Mesangial cell (primary cell): Measurements from ENCODE around the gene CA4. TPM values are rescaled to one million over a fixed set of nuclear protein-coding genes. Genes with fewer than 3 reads are reported as not detected.

Experiments used
- total RNA-seq: library from RNA; depleted of rRNA; stranded (reverse); fragments of >200 nt; gene quantifications from 2 replicates; pipeline ENCODE4 v1.2.3, GENCODE V29; 2015

CA4 gene
- 0.25 TPM in 1 of 2 replicates, not detected in the other for total RNA-seq

DNA sequence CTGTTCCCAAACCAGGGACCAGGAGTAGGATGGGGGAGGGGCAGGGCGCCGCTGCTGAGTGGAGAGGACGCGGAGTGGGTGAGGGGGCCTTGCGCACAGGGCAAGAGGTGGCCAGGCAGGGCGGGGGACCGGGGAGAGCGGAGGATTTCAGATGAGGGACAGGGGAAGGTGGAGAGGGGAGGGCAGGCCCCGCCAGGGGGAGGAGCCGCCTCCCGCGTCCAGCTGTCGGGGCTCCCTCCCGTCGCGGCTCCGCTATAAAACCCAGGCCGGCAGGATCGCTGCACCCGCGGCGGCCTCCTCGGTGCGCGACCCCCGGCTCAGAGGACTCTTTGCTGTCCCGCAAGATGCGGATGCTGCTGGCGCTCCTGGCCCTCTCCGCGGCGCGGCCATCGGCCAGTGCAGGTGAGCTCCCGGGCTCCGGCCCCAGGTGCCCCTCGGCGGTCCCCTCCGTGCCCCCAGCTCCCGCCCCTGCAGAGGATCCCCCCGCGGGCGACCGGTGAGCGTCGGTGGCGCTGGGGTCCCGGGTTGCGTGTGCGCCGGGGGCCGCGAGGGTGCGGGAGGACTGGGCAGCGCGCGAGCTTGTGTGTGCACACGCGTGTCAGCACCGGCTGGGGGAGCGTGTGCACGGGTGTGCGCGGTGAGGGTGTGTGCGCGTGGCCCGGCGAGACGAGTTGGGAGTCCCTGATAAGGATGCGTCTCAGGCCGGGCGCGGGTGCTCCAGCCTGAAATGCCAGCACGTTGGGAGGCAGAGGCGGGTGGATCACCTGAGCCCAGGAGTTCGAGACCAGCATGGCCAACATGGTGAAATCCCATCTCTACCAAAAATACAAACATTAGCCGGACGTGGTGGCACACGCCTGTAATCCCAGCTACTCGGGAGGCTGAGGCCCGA, at the start of gene CA4:
TSS of gene CA4 (plus strand) at position 283 of the 892 bp plus-strand sequence. CDS start at position 345, 62 bp downstream.

Other genes with a start within 250 kb of the CA4 start
- gene RNFT1, start 185.2 kb upstream of the CA4 start, total RNA-seq: 6.7 and 9.9 TPM in 2 replicates
- gene HEATR6, start 71.1 kb upstream of the CA4 start, total RNA-seq: 28.7 and 33.1 TPM in 2 replicates
- 21.0 and 39.0 TPM in 2 replicates for gene USP32, start 242.2 kb downstream of the CA4 start, total RNA-seq